GM12872 (cell line): Measurements from ENCODE around the gene FMC1.

Experiments
- TF ChIP-seq, protein P1 (sequence below): IDR thresholded peaks from 3 replicates; pipeline ENCODE4 v1.5.1; 2011; ENCODE audit warnings: low read depth, mild to moderate bottlenecking, low read length, moderate library complexity; ENCODE audit not compliant: insufficient read depth

The FMC1 gene

DNA sequence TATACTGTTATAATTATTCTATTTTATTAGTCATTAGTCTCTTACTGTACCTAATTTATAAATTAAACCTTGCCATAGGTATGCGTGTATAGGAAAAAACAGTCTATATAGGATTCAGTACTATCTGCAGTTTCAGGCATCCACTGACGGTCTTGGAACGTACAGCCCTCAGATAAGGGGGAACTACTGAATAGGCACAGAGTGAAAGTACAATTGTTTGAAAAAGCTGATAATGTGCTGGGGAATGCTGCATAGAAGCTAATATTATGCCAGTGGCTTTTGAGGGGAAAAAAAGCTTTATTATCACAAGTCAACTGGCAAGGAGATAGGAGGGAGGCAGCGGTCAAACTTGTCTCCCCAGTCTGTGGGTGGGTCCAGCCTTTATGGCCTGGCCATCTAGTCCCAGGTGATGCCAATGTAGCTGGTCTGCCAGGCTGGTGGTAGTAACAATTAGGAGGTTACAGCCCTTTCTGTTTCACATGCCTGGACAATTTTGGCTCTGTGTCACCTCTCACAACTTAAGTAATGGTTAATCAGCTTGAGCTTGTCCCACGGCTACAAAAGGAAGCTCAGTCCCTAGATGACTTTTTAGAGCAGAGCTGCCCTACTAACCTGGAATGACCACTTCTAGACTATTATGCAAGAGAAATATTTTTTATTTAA, 8.3 kb upstream of the FMC1 start:
- TF ChIP-seq, protein P1, sequence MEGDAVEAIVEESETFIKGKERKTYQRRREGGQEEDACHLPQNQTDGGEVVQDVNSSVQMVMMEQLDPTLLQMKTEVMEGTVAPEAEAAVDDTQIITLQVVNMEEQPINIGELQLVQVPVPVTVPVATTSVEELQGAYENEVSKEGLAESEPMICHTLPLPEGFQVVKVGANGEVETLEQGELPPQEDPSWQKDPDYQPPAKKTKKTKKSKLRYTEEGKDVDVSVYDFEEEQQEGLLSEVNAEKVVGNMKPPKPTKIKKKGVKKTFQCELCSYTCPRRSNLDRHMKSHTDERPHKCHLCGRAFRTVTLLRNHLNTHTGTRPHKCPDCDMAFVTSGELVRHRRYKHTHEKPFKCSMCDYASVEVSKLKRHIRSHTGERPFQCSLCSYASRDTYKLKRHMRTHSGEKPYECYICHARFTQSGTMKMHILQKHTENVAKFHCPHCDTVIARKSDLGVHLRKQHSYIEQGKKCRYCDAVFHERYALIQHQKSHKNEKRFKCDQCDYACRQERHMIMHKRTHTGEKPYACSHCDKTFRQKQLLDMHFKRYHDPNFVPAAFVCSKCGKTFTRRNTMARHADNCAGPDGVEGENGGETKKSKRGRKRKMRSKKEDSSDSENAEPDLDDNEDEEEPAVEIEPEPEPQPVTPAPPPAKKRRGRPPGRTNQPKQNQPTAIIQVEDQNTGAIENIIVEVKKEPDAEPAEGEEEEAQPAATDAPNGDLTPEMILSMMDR: no peak

DNA sequence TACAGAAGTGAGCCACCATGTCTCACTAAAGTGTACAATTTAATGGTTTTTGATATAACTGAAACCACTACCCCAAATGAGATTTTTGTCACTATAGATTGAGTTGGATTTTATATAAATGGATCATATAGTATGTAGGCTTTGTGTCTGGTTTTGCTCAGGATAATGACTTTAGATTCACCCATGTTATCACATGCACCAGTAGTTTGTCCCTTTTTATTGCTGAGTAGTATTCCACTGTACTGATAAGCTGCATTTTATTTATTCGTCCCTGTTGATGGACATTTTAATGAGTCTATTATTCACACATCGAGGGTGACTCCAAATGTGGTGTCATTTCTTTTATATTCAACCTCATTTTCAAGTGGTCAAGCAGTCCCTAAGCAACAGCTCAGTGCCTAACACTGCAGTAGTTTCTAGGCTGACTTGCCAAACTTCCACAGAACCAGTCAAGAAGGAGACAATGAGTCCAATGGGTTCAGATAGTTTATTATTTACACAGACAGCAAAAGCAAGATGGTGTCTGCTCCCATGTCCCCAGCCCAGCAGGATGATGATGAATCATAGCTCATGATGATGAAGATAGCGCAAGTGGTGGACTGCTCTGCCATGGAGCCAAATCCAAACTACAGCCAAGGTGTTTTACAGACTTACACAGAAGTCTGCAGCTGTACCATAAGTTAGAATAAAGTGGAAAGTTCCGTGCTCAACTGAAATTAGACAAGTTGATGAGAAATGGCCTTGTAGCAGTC, 6.6 kb upstream of the FMC1 start:
- TF ChIP-seq, protein P1: no peak

DNA sequence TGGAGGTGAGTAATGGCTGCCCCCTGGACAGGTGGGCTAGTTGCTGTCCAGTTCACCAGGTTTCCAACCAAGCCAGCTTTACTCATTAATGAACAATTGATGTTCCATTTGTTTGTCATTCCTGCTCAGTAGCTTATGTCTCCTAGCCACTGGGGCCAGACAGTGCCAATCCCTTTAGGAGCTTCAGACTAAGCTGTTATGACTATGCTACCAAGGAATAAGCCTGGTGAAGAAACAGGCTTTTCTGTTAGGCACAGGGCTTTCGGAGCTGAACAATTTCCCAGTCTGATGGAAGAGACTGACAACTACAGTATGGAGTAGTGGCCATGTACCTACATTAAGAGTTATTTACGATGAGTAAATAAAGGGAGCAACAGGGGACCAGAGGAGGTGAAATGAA, 2.1 kb upstream of the FMC1 start:
- TF ChIP-seq, protein P1: no peak

DNA sequence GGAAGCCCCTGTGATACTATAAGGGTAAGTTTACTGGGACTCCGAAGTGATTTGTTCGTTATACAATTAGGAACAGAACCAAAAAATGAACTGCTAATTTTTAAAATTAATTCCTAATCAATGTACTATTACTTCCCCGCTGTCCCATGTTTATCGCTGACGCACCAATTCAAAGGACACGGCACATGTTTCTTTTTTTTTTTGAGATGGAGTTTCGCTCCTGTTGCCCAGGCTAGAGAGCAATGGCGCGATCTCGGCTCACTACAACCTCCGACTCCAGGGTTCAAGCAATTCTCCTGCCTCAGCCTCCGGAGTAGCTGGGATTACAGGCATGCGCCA, 1.5 kb upstream of the FMC1 start:
- TF ChIP-seq, protein P1: no peak

DNA sequence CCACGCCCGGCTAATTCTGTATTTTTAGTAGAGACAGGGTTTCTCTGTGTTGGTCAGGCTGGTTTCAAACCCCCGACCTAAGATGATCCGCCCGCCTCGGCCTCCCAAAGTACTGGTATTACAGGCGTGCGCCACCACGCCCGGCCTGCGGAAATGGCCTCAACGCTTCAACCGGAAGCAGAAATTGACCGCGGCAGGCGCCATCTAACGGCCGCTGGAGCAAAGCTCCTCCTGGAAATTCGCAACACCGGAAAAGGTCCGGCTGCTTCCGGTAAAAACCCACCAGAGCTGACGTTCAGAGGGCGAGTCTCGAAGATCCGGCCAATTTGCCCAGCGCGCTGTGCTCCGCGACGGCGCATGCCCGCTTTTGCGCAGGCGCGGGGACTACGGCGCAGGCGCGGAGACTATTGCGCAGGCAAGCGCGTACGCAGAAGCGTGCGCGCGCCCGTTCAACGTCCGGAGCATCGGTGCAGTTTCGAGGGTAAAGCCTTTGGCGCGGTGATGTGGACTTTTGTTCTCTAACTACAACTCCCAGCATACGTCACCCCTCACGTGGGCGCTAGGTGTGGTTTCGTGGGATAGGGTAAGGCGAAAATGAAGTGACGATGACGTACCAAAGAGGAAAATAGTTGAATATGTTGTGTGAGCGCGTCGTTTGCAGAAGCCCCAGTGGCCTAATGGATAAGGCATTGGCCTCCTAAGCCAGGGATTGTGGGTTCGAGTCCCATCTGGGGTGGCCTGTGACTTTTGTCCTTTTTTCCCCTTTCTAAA, 915 bp upstream of the FMC1 start:
- TF ChIP-seq, protein P1: peak; percentile 80

DNA sequence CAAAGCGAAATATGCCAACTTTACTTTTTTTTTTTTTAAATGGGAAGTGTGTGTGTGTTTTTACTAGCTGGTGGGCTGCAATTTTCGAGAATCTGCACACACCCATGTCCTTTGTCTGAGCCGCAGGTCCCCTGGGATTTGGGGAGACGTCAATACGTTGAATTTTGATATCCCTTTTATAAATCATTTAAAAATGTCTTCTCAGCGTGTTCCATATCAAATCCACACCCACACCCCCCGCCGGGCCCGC, 404 bp upstream of the FMC1 start:
- TF ChIP-seq, protein P1: no peak

DNA sequence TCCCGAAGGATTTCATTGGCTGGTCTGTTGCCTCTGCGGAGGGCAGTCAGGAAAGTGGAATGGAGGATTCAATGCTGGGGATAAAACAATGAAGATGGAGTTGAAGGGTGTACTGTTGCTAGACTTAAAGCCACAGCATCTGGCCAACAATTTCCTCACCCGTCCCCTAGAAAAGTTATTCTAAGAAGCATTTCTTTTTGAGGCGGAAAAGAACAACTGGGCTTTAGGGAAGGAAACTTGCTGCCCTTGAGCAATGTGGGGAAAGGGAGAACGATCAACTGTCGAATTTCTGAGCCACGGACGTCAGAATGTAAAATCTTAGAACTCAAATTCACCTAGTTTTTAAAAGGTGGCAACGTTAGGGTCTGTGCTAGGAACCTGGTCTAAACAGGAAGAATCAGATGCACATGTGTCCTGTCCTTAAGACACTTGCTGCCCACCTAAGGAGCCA, 664 bp downstream of the FMC1 start:
- TF ChIP-seq, protein P1: no peak
